Retinal pigment epithelial cell (primary cell): ENCODE measurements around the gene MED13L.

Experiments
- DNase-seq: peaks from one replicate; pipeline ENCODE4 v3.0.0-alpha.2; 2010; ENCODE audit warnings: low read depth
- H3K4me3 ChIP-seq: 2 replicates; pipeline ENCODE4 v1.5.1; 2011; ENCODE audit warnings: mild to moderate bottlenecking, low read length, control low read depth, moderate library complexity
- CTCF ChIP-seq: conservative IDR thresholded peaks from 2 replicates; pipeline ENCODE4 v1.5.1; 2011; ENCODE audit warnings: low read depth, low read length, control low read depth, inconsistent platforms

Gene MED13L

GRCh38 chr12:116087962-116088361, 189.5 kb downstream of the MED13L start:
- no peak for DNase-seq
- no peak for TF ChIP-seq CTCF
- no peak overlapping the region for H3K4me3 ChIP-seq

- TF ChIP-seq CTCF: no peak
- DNase-seq: no peak
- no peak overlapping the region for H3K4me3 ChIP-seq
Measured at GRCh38 chr12:116087399-116087798, 190.1 kb downstream of the MED13L start.

GRCh38 chr12:116080415-116080814, 197.1 kb downstream of the MED13L start:
- TF ChIP-seq CTCF: no peak
- no peak overlapping the region for H3K4me3 ChIP-seq
- DNase-seq: no peak

GRCh38 chr12:116078396-116078795, 199.1 kb downstream of the MED13L start:
- no peak for DNase-seq
- TF ChIP-seq CTCF: no peak
- no peak overlapping the region for H3K4me3 ChIP-seq

- no peak for DNase-seq
- no peak overlapping the region for H3K4me3 ChIP-seq
- TF ChIP-seq CTCF: no peak
Measured at GRCh38 chr12:116077431-116077830, 200.1 kb downstream of the MED13L start.

DNA sequence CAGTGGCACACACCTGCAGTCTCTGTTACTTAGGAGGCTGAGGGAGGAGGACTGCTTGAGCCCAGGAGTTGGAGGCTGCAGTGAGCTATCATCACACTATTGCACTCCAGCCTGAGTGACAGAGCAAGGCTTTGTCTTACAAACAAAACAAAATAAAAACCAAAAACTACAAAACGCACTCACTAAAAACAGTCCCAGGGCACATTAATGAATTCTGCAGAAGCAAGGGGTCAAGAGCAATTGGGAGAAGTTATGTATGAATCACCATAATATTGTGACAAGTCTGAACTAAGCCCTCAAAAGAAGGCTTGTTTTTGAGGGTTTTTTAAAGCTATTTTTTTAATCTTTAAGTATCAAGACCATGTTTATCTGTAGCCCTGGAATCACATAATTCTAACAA, 201.1 kb downstream of the MED13L start:
- DNase-seq: no peak
- no peak for TF ChIP-seq CTCF
- H3K4me3 ChIP-seq: no peak overlapping the region

DNA sequence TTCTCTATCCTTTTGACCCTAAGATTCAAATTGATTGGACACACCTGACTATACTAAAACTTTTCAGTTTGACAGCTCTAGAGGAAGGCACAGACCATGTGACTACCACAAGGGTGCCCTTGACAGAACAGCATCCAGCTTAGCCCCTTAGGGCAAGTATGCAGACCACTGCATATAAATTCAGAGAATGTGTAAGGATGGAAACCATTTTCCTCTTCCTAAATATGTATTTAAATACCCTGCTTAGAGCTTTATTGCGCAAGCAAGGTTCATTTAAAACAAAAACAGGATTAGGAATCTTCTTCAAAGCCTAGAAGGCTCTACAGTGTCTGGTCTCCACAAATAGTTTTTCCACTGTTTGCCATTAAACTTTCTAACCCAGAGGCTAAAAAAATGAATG, 202.8 kb downstream of the MED13L start:
- DNase-seq: no peak
- no peak overlapping the region for H3K4me3 ChIP-seq
- TF ChIP-seq CTCF: no peak
